Stimulated activated naive CD8-positive, alpha-beta T cell treated with anti-CD3 and anti-CD28 coated beads, Interleukin-15, Interleukin-2, amounts not matched to agents 100 ng/mL and 50 ng/mL, for 24 hours (primary cell): ENCODE results near the gene GREB1L.

Experiments used
- H3K27ac Mint-ChIP-seq: one replicate; pipeline ENCODE4 v1.8.0; 2021; ENCODE audit warnings: mild to moderate bottlenecking, mixed read lengths
- H3K27me3 Mint-ChIP-seq: one replicate; pipeline ENCODE4 v1.8.0; 2021; ENCODE audit warnings: mixed read lengths
- H3K36me3 Mint-ChIP-seq: one replicate; pipeline ENCODE4 v1.8.0; 2021; ENCODE audit warnings: low read depth, mixed read lengths
- H3K4me1 Mint-ChIP-seq: one replicate; pipeline ENCODE4 v1.8.0; 2021; ENCODE audit warnings: low read depth, mixed read lengths
- H3K4me3 Mint-ChIP-seq: one replicate; pipeline ENCODE4 v1.8.0; 2021; ENCODE audit warnings: mild to moderate bottlenecking, mixed read lengths
- H3K9me3 Mint-ChIP-seq: one replicate; pipeline ENCODE4 v1.8.0; 2021; ENCODE audit warnings: mixed read lengths

Gene GREB1L

DNA sequence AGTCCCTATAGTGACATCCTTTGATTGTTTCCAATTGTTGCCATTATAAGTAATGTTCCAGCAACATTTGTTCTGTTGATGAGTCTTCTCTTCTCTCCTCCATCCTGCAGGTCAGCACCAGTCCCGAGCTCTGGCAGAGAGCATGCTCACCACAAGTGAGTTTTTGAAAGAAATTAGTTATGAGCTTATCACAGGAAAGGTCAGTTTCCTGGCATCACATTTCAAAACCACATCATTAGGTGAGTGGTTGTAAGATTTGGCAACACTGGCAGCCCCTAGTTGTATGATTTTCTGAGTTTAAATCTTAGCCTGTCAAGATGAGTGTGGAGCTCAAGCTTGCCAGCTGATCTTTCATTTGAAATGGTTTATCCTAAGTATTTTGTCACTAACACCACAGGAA is 208.9 kb downstream of the GREB1L start:
- H3K4me1 Mint-ChIP-seq, result no peaks in the 10 kb centered on the region
- H3K27ac Mint-ChIP-seq, result no peak overlapping the region
- no peaks in the 10 kb centered on the region for H3K9me3 Mint-ChIP-seq
- H3K27me3 Mint-ChIP-seq, result peaks cover 23% of the 10 kb centered on the region
- H3K4me3 Mint-ChIP-seq, result no peak overlapping the region
- H3K36me3 Mint-ChIP-seq, result no peaks in the 10 kb centered on the region

DNA sequence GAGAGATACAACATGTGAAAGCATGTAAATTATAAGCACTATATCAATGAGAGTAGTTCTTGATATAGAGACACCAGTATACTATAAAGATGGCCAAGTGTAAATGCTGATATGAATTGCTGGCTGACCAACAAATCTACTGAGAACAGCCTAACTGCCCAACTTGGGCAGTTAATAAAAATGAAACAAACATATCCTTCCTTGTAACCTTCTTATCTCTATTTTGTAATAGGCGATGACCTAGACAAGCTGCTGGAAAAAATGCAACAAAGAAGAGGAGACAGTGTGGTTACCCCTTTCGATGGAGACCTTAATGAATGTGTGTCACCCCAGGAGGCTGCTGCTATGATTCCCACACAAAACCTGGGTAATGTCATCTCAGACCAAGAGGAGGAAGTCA is 209.8 kb downstream of the GREB1L start:
- no peak overlapping the region for H3K27ac Mint-ChIP-seq
- no peaks in the 10 kb centered on the region for H3K9me3 Mint-ChIP-seq
- H3K27me3 Mint-ChIP-seq, result peaks cover 23% of the 10 kb centered on the region
- no peaks in the 10 kb centered on the region for H3K36me3 Mint-ChIP-seq
- peaks cover 6% of the 10 kb centered on the region for H3K4me1 Mint-ChIP-seq
- H3K4me3 Mint-ChIP-seq, result no peak overlapping the region

DNA sequence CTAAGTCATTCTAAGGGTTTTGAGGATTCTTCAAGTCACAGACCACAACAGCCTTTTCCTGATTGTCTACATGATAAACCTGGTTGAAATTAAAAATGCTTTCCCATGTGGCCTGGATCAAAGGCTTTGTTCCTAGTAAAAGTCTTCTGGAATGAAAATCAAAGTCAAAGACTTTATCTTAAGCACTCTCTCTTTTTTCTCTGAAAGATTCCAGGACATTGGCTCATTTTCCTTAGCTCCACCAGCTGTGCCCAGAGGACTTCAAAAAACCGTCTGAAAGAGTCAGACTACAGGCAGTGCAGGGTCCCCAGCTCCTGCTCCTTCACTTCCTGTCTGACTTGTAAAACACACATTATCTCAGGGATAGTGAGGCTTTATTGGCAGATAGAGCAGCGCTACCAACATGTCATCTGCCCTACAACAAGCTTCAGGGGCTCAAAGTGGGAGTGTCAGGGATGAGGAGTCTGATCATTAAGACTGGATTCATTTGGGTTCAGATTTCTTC is 210.3 kb downstream of the GREB1L start:
- H3K4me3 Mint-ChIP-seq, result no peak overlapping the region
- no peaks in the 10 kb centered on the region for H3K9me3 Mint-ChIP-seq
- no peak overlapping the region for H3K27ac Mint-ChIP-seq
- peaks cover 23% of the 10 kb centered on the region for H3K27me3 Mint-ChIP-seq
- no peaks in the 10 kb centered on the region for H3K36me3 Mint-ChIP-seq
- H3K4me1 Mint-ChIP-seq, result peaks cover 6% of the 10 kb centered on the region

DNA sequence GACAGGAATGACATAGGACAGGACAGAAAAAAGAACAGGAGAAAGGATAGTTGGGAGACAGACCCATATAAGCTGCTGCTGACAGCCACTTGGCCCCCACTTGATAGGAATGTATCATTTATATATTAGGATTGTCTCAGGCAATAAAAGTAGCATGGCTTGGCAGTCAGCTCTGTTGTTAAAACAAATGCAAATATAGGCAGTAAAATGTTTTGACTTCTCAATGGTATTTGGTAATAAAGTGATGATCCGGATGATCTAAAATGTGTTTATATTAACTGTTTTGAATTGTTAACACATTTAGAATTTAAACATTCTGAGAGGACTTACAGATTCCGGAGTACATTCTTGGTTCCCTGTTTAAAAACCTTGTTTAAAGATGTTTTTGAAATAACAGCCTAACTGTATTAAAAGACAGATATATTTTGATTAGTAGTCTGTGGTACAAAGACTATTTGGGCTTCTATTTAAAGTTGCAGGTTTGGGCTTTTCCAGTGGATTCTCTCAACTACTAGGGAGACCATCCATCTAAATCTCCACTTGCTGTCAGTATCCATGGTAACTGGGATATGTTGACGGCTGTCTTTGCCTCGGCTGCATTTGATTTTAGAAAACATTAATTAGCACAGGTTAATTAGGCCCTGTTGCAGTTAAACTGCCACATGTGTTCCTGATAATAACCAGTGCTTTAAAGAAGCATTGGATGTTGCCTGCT is 210.9 kb downstream of the GREB1L start:
- H3K36me3 Mint-ChIP-seq, result no peaks in the 10 kb centered on the region
- H3K4me3 Mint-ChIP-seq, result no peak overlapping the region
- no peak overlapping the region for H3K27ac Mint-ChIP-seq
- peaks cover 23% of the 10 kb centered on the region for H3K27me3 Mint-ChIP-seq
- peaks cover 6% of the 10 kb centered on the region for H3K4me1 Mint-ChIP-seq
- no peaks in the 10 kb centered on the region for H3K9me3 Mint-ChIP-seq

DNA sequence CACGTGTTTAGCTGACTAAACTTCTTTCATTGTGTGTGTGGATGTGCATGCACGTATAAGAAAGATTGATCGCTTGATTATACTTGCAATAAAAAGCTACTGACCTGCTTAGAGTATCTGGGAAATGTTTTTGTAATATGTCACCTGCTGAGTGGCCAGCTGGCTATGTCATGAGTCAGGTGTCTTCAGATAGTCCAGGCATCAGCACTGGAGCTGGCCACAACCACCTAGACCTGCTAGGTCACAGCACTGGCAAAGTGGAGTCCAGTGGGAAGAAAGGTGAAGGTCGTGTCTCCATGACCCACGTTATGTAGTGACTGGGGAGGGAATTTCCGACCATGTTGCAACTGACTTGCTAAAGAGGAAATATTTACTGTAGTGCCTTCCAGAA is 211.5 kb downstream of the GREB1L start:
- H3K9me3 Mint-ChIP-seq, result no peaks in the 10 kb centered on the region
- peaks cover 6% of the 10 kb centered on the region for H3K4me1 Mint-ChIP-seq
- H3K27me3 Mint-ChIP-seq, result peaks cover 23% of the 10 kb centered on the region
- H3K36me3 Mint-ChIP-seq, result no peaks in the 10 kb centered on the region
- no peak overlapping the region for H3K4me3 Mint-ChIP-seq
- H3K27ac Mint-ChIP-seq, result no peak overlapping the region

DNA sequence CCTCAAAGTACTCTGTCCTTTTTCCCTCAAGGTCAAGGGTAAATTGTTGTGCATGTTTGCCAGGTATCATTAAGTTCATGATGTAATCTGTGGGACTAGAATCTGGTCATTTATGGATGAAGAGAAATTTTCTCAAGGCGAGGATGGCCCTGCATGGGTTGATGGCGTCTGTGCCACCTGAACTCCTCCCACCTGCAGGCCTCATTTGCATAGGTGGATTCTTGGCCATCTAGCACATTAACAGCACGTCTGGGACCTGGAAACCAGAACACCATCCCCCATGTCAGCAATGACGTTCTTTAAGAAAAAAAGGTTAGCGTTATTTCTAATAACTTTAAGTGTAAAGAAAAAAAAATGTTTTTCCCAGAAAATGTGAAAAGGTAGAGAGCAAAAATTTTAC is 212.7 kb downstream of the GREB1L start:
- no peak overlapping the region for H3K4me3 Mint-ChIP-seq
- peaks cover 6% of the 10 kb centered on the region for H3K4me1 Mint-ChIP-seq
- no peaks in the 10 kb centered on the region for H3K36me3 Mint-ChIP-seq
- no peak overlapping the region for H3K27ac Mint-ChIP-seq
- H3K27me3 Mint-ChIP-seq, result peaks cover 23% of the 10 kb centered on the region
- H3K9me3 Mint-ChIP-seq, result no peaks in the 10 kb centered on the region

DNA sequence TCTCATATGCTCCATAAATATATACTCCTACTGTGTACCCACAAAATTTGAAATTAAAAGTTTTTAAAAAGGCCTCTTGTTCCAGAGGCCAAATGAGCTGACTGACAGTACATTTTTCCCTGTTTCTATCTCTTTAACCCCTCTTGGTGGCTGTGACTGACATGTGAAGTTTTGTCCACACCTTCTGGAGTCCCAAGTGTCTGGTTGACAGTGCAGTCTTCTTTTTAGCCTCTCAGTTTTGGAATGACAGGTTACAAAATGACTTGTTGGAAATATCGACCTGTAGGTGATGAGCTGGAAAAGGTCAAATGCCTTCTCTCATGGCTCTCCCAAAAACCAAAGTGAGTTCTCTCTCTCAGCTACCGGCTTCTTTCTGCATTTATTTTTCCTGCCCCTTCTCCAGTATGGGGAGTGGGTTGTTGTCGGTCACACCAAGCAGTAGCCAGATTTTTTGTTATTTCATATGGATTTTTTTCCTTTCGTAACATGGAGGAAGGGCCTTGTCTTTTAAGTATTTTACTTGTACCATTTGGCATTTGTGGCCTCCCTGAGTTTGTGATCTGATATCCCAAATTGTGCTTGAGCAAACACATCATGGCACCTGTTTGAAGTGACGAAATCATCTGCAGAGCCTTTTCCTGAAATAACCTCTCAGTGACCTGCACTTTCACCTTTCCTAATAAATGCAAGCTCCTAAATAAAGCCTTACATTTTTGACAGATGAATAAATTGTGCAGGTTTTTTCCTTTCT is 214.6 kb downstream of the GREB1L start:
- H3K9me3 Mint-ChIP-seq, result no peaks in the 10 kb centered on the region
- no peak overlapping the region for H3K27ac Mint-ChIP-seq
- no peak overlapping the region for H3K4me3 Mint-ChIP-seq
- H3K4me1 Mint-ChIP-seq, result peaks cover 6% of the 10 kb centered on the region
- no peaks in the 10 kb centered on the region for H3K36me3 Mint-ChIP-seq
- peaks cover 18% of the 10 kb centered on the region for H3K27me3 Mint-ChIP-seq

DNA sequence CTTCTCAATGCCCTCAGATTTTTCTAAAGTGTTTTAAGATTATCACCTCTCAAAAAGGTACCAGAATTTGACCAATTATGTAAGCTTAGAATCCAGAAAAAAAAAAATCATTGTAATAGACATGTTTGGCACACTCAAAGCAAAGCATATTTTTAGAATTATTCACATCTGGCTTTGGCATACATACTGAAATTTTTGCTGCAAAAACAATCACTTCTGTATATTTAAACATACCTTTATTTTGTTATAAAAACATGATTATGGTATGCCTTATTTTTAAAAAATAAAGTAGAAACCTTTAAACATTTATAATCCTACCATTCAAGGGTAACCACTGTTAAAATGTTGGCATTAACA is 215.1 kb downstream of the GREB1L start:
- Mint-ChIP-seq H3K27me3 (peaks cover 20% of the 10 kb centered on the region), H3K9me3 (no peaks in the 10 kb centered on the region), H3K27ac (no peak overlapping the region), H3K4me3 (no peak overlapping the region), H3K4me1 (peaks cover 6% of the 10 kb centered on the region), H3K36me3 (no peaks in the 10 kb centered on the region)

DNA sequence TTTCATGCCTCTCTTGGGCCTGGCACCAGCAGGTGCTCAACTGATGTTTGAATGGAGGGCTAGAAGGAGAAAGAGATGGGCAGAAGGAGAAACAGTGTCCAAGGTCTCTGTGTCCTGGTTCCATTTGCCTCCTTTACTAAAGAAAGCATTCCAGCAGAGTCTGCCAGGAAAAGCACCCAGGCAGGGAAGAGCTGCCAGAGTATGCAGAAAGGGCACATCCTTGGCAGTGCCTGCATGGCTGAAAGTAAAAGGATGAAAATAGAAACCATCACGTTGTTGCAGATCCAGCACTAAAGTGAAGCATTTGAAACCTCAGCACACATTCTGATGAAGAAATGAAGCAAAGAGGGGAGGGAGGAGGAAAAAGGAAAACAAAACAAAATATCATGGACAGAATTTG is 216.3 kb downstream of the GREB1L start:
- H3K4me1 Mint-ChIP-seq, result peaks cover 6% of the 10 kb centered on the region
- H3K36me3 Mint-ChIP-seq, result no peaks in the 10 kb centered on the region
- no peak overlapping the region for H3K27ac Mint-ChIP-seq
- no peak overlapping the region for H3K4me3 Mint-ChIP-seq
- H3K27me3 Mint-ChIP-seq, result peaks cover 15% of the 10 kb centered on the region
- H3K9me3 Mint-ChIP-seq, result no peaks in the 10 kb centered on the region

DNA sequence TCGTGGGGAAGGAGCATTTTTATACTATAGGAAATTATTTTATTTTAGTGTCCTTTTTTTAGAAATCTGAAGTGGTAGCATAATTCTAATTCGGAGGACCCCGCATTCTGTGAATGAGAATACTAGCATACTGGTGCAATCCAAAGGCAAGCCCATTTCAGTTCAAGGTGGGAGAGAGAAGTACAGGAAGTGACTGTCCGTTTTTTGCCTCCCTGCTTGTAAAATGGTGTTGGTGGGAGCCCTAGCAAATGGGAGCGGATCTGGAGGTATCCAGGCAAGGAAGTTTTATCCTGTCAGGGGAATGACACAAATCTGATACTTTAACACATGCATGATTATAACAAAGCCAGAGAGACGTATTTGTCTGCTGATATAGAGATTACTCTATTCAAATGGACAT is 216.8 kb downstream of the GREB1L start:
- Mint-ChIP-seq H3K27me3 (peaks cover 20% of the 10 kb centered on the region), H3K36me3 (no peaks in the 10 kb centered on the region), H3K27ac (no peak overlapping the region), H3K4me3 (no peak overlapping the region), H3K9me3 (no peaks in the 10 kb centered on the region), H3K4me1 (peaks cover 6% of the 10 kb centered on the region)

DNA sequence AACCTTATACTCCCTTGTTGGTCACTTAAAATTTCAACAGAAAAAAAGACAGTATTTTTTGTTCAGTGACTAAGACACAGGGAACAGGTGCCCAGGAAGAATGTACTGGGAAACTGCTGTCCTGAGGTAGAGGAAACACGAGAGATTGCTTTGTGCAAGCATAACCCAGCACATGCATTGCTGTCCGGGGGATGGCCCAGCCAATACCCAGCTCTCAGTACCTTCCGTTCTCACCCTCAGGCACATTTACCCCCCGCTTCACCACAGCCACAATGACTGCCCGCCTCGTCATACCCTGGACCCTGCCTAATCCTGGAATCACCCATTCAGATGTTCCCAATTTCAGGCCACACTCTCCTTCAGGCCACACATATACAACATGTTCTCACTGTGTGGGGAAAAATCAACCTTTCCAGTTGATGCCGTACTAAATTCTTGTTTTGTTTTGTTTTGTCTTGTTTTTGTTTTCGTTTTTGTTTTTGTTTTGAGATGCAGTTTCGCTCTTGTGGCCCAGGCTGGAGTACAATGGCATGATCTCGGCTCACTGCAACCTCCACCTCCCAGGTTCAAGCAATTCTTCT is 217.8 kb downstream of the GREB1L start:
- H3K27me3 Mint-ChIP-seq, result peaks cover 24% of the 10 kb centered on the region
- no peaks in the 10 kb centered on the region for H3K9me3 Mint-ChIP-seq
- no peak overlapping the region for H3K4me3 Mint-ChIP-seq
- H3K36me3 Mint-ChIP-seq, result no peaks in the 10 kb centered on the region
- no peak overlapping the region for H3K27ac Mint-ChIP-seq
- peaks cover 6% of the 10 kb centered on the region for H3K4me1 Mint-ChIP-seq

DNA sequence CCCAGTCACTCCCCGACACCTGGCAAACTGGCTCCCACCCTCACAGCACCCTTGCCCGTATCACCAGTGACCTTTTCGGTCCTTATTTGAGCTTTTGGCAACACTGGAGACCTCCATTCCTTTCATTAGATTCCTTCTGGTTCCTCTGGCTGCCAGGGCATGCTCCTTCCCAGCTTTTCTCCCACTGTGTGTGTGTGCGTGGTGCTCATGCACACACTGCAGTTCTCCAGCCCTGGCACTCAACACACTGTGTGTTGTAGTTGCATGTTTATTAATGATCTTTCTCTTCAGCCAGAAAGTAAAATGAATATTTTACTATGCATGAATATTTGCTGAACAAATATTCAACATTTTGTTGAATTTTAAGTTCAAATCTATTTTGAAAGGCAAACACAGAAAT is 219.4 kb downstream of the GREB1L start:
- H3K36me3 Mint-ChIP-seq, result no peaks in the 10 kb centered on the region
- H3K4me3 Mint-ChIP-seq, result no peak overlapping the region

DNA sequence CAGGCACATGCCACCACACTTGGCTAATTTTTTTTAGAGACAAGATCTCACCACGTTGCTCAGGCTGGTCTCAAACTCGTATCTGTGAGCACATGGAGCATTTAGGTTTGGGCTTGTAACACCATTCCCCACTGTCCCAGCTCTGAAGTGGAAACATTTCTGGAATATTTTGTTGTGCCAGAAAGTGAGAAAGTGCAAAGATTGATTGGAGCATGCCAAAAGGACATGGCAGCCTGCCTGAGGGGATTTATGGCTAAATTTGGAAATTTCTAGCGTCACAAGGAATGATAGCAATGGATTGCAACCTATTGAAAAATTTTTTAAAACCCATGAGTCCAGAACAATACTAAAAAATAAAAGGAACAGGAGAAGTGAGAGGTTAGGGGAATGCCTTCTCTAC is 221.7 kb downstream of the GREB1L start:
- no peaks in the 10 kb centered on the region for H3K9me3 Mint-ChIP-seq
- H3K27ac Mint-ChIP-seq, result no peak overlapping the region
- no peaks in the 10 kb centered on the region for H3K4me1 Mint-ChIP-seq
- peaks cover 30% of the 10 kb centered on the region for H3K27me3 Mint-ChIP-seq
- H3K36me3 Mint-ChIP-seq, result no peaks in the 10 kb centered on the region
- no peak overlapping the region for H3K4me3 Mint-ChIP-seq

More for the DNA sequence above, 219.4 kb downstream of the GREB1L start:
- peaks cover 3% of the 10 kb centered on the region for H3K4me1 Mint-ChIP-seq
- H3K9me3 Mint-ChIP-seq, result no peaks in the 10 kb centered on the region
- H3K27ac Mint-ChIP-seq, result no peak overlapping the region
- H3K27me3 Mint-ChIP-seq, result peaks cover 24% of the 10 kb centered on the region

DNA sequence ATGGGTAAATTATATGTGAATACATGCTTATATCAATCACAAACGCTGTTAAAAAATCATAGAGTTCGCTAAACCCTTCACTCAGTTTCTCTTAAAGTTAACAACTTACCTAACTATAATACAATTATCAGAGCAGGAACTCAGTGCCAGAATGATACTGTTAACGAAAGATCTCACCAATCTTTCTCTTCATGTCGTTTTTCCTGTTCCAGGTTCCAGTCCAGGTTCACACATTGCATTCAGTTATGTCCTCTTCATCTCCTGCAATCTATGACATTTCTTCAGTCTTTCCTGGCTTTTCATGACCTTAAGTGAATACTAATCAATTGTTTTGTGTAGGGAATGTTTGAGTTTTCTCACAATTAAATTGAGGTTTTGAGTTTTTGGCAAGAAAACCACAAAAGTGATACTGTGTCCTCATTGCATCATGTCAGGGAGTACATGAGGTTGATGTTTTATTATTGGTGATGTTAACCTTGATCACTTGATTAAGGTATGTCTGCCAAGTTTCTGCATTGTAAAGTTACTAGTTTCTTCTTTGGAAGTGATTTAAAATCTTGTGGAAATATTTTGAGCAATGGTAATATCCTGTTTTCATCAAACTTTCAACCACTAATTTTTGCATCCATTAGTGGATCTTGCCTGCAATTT is 226.6 kb downstream of the GREB1L start:
- H3K36me3 Mint-ChIP-seq, result no peaks in the 10 kb centered on the region
- H3K27me3 Mint-ChIP-seq, result peaks cover 17% of the 10 kb centered on the region
- H3K4me1 Mint-ChIP-seq, result no peaks in the 10 kb centered on the region
- H3K27ac Mint-ChIP-seq, result no peak overlapping the region
- no peak overlapping the region for H3K4me3 Mint-ChIP-seq
- H3K9me3 Mint-ChIP-seq, result no peaks in the 10 kb centered on the region

DNA sequence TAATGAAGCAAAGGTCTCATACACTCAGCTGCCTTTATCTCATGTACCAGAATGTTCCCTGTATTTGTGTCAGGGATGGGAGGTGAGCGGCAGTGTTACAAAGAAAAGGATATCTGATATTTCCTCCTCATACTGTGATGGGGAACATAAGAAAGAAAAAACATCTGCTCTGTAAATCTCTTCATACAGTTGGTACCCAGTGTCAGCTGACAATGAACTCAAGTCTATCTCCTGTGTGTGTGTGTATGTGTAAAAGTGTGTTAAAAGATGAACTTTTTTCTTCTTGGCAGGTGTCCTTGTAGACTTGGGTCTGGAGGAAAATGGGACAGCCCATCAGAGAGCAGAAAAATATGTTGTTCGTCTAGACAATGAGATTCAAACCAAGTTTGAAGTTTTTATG is 230.7 kb downstream of the GREB1L start:
- H3K4me1 Mint-ChIP-seq, result no peaks in the 10 kb centered on the region
- peaks cover 16% of the 10 kb centered on the region for H3K27me3 Mint-ChIP-seq
- H3K36me3 Mint-ChIP-seq, result no peaks in the 10 kb centered on the region
- no peak overlapping the region for H3K27ac Mint-ChIP-seq
- H3K4me3 Mint-ChIP-seq, result no peak overlapping the region
- no peaks in the 10 kb centered on the region for H3K9me3 Mint-ChIP-seq
